HG02678 (cell line): ENCODE data around the gene OLFML3.

Experiments
- ATAC-seq: cut with Tn5 transposase; IDR thresholded peaks from one replicate; pipeline ENCODE4 v1.9.1; 2021; ENCODE audit warnings: mild to moderate bottlenecking, moderate library complexity; ENCODE audit not compliant: unreplicated experiment

The OLFML3 gene

DNA sequence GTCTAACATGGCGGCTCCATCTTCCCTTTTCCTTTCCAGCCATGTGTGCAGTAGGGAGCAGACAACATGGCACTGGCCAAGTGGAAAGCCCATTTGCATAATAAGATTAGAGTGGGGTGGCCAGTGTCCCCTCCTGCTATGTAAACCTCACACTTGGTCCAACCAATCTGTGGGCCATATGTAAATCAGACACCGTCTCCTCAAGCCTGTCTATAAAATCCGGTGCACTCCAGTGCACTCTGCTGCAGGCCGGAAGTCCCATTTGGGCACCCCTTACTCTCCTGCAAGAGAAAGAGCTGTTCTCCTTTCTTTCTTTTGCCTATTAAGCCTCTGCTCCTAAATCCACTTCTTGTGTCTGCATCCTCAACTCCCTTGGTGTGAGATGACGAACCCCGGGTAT is 44.1 kb downstream of the OLFML3 start:
- no peak for ATAC-seq

DNA sequence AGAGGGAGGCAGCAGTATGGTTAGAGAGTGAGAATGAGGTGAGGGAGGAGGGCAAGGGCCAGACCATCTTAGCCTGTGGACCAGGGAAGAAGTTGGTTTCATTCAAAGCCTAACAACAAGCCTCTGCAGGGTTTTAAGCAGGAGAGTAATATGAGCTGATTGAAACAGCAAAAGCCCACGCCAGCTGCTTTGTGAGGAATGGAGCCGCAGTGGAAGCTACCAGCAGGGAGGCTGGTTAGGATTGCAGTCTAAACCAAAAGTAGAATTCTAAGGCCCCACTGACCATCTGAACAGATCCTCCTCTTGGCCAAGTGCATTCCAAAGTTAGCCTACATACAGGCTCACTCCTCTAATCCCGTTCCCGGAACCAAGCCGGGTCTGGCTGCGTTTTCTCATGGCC is 44.8 kb downstream of the OLFML3 start:
- ATAC-seq: no peak

- ATAC-seq: no peak
Measured at GRCh38 chr1:114025609-114026401, 46.5 kb downstream of the OLFML3 start.

DNA sequence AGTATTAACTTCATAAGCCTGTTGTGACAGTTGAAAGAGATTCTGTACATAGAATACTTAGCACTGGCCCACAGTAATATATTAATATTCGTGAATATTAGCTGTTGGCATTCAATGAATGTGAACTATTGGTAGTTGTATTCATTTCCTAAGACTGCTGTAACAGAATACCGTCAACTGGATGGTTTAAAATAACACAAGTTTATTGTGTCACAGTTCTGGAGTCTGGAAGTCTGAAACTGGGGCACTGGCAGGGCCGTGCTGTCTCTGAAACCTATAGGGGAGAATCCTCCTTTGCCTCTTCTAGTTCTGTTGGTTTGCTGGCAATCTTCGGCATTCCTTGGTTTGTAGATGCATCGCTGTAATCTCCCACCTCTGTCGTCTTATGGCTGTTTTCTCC is 47.5 kb downstream of the OLFML3 start:
- ATAC-seq: no peak
